ENCODE measurements around the gene SLC22A23.

Gene SLC22A23

DNA sequence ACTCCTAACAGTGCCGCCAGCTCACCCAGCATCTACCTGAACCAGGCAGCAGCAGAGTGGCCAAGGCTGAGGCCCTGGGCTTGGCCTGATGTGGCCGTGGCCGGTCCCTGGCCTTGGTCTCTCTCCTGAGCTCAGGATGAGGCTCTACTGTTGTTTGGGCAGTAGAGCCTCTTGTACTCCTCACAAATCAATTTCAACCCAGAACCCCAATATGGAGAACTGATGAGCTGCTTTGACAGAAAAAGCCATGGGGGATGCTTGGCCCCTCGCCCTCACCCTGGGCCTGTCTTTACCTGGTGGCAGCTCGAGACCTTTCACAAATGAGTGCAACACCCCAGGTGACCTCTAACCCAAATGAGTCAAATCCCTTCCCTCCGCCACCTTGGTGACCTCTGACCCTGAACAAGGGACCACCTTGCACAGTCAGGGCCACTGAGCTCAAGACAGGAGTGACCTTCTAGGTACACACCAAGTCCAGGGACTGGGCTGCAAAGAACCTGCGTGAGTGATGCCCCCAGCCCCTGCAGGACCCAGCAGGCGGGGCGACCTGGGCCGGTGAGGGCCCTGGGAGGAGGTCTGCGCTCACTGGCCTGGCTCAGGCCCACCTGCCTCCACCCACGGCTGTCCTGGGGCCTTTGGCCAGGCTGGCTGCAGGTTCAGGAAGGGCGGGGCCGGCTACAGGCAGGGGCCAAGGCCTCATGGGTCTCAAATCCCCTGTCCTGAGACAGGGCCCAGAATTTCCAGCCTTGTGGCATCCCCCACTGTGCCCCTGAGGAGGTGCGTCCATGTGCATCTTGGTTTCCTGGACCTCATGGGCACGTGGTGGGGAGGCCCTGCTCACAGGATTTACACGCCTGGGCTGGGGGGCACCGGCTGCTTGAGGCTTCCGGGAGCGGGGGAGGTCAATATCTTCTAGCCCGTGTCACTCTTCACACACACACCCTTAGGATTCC is 167.9 kb downstream of the SLC22A23 start:
- H3K79me2 ChIP-seq (ENCODE audit: control insufficient read depth, low read length): no peaks in the 10 kb centered on the region
- no peak overlapping the region for H3K27ac ChIP-seq (ENCODE audit: low read depth, low read length)
- H3K9me3 ChIP-seq (ENCODE audit: control insufficient read depth, insufficient read depth, low read length): no peaks in the 10 kb centered on the region
- no peak overlapping the region for H3K4me2 ChIP-seq (ENCODE audit: low read length)
- no peaks in the 10 kb centered on the region for H3K36me3 ChIP-seq (ENCODE audit: control insufficient read depth, low read length)
- TF ChIP-seq, protein P1, sequence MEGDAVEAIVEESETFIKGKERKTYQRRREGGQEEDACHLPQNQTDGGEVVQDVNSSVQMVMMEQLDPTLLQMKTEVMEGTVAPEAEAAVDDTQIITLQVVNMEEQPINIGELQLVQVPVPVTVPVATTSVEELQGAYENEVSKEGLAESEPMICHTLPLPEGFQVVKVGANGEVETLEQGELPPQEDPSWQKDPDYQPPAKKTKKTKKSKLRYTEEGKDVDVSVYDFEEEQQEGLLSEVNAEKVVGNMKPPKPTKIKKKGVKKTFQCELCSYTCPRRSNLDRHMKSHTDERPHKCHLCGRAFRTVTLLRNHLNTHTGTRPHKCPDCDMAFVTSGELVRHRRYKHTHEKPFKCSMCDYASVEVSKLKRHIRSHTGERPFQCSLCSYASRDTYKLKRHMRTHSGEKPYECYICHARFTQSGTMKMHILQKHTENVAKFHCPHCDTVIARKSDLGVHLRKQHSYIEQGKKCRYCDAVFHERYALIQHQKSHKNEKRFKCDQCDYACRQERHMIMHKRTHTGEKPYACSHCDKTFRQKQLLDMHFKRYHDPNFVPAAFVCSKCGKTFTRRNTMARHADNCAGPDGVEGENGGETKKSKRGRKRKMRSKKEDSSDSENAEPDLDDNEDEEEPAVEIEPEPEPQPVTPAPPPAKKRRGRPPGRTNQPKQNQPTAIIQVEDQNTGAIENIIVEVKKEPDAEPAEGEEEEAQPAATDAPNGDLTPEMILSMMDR (IDR thresholded peaks at IDR 0.05; ENCODE audit: low read depth, low read length, poor library complexity, severe bottlenecking): no peak
- no peak for TF ChIP-seq EZH2phosphoT487 (IDR thresholded peaks at IDR 0.05; ENCODE audit: borderline replicate concordance, low read length)
- no peaks in the 10 kb centered on the region for H3K9me2 ChIP-seq (replicated peaks; ENCODE audit: control insufficient read depth, low read length)
- H3K4me1 ChIP-seq (ENCODE audit: control insufficient read depth, low read length): no peaks in the 10 kb centered on the region
- no peaks in the 10 kb centered on the region for H3F3A ChIP-seq (ENCODE audit: control insufficient read depth, insufficient read depth)
- no peaks in the 10 kb centered on the region for H3K27me3 ChIP-seq (ENCODE audit: control insufficient read depth, low read length)
- H3K4me3 ChIP-seq (ENCODE audit: low read length): no peak overlapping the region
- H4K20me1 ChIP-seq (ENCODE audit: control insufficient read depth, insufficient read depth, low read depth, low read length): no peaks in the 10 kb centered on the region

DNA sequence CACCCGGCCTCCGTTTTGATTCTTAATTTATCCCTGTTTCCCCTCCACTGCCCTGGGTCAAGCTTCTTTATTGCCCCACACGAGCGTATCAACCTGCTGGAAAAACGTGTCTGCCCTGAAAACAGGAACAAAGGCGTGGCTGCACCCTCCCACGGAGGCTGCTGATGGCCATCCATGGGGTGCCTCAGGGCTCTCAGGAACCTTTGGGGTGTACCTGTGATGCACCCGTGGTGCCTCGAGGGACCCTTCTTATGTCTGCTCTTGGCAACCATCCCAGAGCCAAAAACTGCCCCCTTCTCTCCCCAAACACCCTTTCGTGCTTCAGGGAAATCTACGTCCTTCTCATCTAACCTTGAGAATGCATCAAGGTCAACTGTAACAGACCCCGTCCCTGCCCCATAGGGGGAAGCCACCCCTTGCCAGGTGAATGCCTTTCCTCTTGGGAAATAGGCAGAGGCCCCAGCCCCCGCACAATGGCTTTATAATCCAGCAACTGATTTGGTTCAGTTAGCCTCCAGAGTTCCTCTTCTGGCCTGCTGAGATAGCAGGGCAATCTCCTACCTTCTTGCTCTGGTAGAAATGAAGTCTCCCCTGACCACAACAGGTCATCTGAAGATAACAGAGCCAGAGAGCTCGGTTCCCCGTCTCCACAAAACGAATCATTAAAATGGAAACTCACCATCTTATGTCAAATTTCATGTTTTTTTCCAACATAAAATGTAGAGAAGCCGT is 168.7 kb downstream of the SLC22A23 start:
- Histone ChIP-seq H3K27ac (ENCODE audit: low read depth, low read length) (no peak overlapping the region), H3K36me3 (ENCODE audit: control insufficient read depth, low read length) (no peaks in the 10 kb centered on the region)

DNA sequence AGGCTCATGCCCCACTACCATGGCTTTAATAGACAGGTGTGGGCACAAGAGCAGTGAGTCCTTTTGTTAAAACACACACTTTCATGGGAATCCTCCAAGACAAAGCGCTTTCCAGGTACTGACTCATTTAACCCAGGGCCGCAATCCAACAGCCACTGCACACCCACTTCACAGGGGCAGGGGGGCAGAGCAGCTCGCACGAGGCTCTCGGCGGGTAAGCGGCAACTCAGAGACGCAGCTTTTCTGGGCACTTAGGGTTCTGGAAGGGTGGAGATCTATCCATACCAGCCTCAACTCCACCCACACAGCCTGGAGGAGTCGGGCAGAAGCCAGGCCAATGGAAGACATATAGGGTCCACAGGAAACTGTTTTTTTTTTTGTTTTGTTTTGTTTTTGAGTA is 169.5 kb downstream of the SLC22A23 start:
- H3K4me2 ChIP-seq (ENCODE audit: low read length): no peak overlapping the region
- no peaks in the 10 kb centered on the region for H3K9me3 ChIP-seq (ENCODE audit: control insufficient read depth, insufficient read depth, low read length)
- TF ChIP-seq, protein P1 (IDR thresholded peaks at IDR 0.05; ENCODE audit: low read depth, low read length, poor library complexity, severe bottlenecking): no peak
- TF ChIP-seq EZH2phosphoT487 (IDR thresholded peaks at IDR 0.05; ENCODE audit: borderline replicate concordance, low read length): no peak
- H4K20me1 ChIP-seq (ENCODE audit: control insufficient read depth, insufficient read depth, low read depth, low read length): no peaks in the 10 kb centered on the region
- no peaks in the 10 kb centered on the region for H3F3A ChIP-seq (ENCODE audit: control insufficient read depth, insufficient read depth)
- no peaks in the 10 kb centered on the region for H3K36me3 ChIP-seq (ENCODE audit: control insufficient read depth, low read length)
- no peaks in the 10 kb centered on the region for H3K79me2 ChIP-seq (ENCODE audit: control insufficient read depth, low read length)
- no peaks in the 10 kb centered on the region for H3K4me1 ChIP-seq (ENCODE audit: control insufficient read depth, low read length)
- H3K9me2 ChIP-seq (replicated peaks; ENCODE audit: control insufficient read depth, low read length): no peaks in the 10 kb centered on the region
- H3K27ac ChIP-seq (ENCODE audit: low read depth, low read length): no peak overlapping the region
- H3K4me3 ChIP-seq (ENCODE audit: low read length): no peak overlapping the region
- H3K27me3 ChIP-seq (ENCODE audit: control insufficient read depth, low read length): no peaks in the 10 kb centered on the region

More for the DNA sequence above, 168.7 kb downstream of the SLC22A23 start:
- Histone ChIP-seq H3K4me3 (ENCODE audit: low read length) (no peak overlapping the region), H3K27me3 (ENCODE audit: control insufficient read depth, low read length) (no peaks in the 10 kb centered on the region), H3F3A (ENCODE audit: control insufficient read depth, insufficient read depth) (no peaks in the 10 kb centered on the region), H3K79me2 (ENCODE audit: control insufficient read depth, low read length) (no peaks in the 10 kb centered on the region), H4K20me1 (ENCODE audit: control insufficient read depth, insufficient read depth, low read depth, low read length) (no peaks in the 10 kb centered on the region), H3K9me2 (replicated peaks; ENCODE audit: control insufficient read depth, low read length) (no peaks in the 10 kb centered on the region), H3K9me3 (ENCODE audit: control insufficient read depth, insufficient read depth, low read length) (no peaks in the 10 kb centered on the region), H3K4me1 (ENCODE audit: control insufficient read depth, low read length) (no peaks in the 10 kb centered on the region), H3K4me2 (ENCODE audit: low read length) (no peak overlapping the region)
- TF ChIP-seq, protein P1 (IDR thresholded peaks at IDR 0.05; ENCODE audit: low read depth, low read length, poor library complexity, severe bottlenecking): no peak
- no peak for TF ChIP-seq EZH2phosphoT487 (IDR thresholded peaks at IDR 0.05; ENCODE audit: borderline replicate concordance, low read length)

Data from DOHH2 (cell line).